C4-2B (cell line): ENCODE data around the gene KLK11.

ENCODE experiments used
- H3K27ac ChIP-seq: fragments of 450-650 bp; 2 replicates; pipeline ENCODE4 v1.5.1; 2017
- CTCF ChIP-seq: fragments of 450-650 bp; conservative IDR thresholded peaks from 2 replicates; pipeline ENCODE4 v1.5.1; 2017; ENCODE audit warnings: mild to moderate bottlenecking
- ZFX ChIP-seq: fragments of 450-650 bp; IDR thresholded peaks from 2 replicates; pipeline ENCODE4 v1.6.1; 2017

KLK11 gene

GRCh38 chr19:51005248-51005647 lies 21.2 kb downstream of the KLK11 start:
- H3K27ac ChIP-seq, result no peak overlapping the region
- TF ChIP-seq CTCF (no peak), ZFX (no peak)

GRCh38 chr19:51003316-51003715 lies 23.1 kb downstream of the KLK11 start:
- TF ChIP-seq CTCF, result no peak
- TF ChIP-seq ZFX, result no peak

GRCh38 chr19:51002542-51003311 lies 23.7 kb downstream of the KLK11 start:
- no peak for TF ChIP-seq ZFX
- no peak for TF ChIP-seq CTCF
- no peak overlapping the region for H3K27ac ChIP-seq

More at GRCh38 chr19:51003316-51003715, 23.1 kb downstream of the KLK11 start:
- H3K27ac ChIP-seq, result no peak overlapping the region

DNA sequence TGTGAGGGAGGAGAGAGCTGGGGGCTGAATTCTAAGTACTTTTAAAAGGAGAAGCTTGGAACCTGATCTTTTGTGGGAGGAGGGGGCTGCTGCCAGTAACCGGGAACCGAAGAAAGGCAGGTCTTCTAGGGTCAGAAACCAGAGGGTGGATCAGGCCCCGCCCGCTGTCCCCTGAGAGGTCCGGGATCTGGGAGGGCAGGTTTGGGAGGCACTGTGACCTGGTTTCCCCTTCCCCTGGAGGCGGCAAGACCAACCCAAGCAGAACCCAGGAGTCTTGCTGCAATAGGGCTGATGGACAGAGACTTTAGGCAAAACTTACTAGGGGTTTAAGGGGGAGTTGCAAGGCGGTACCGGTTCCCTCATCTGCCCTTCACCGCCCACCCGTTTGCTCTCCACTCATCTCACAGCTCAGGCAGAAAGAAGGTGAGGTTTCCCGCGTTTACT lies 24.3 kb downstream of the KLK11 start:
- H3K27ac ChIP-seq, result no peak overlapping the region
- no peak for TF ChIP-seq CTCF

GRCh38 chr19:51001515-51001914 lies 24.9 kb downstream of the KLK11 start, which contains the start of gene KLK8:
Gene KLK8, minus strand, starts transcription at chr19:51001604. Its CDS starts 437 bp downstream, at chr19:51001167.
- TF ChIP-seq CTCF (no peak), ZFX (no peak)
- H3K27ac ChIP-seq, result no peak within 1 kb of the TSS

DNA sequence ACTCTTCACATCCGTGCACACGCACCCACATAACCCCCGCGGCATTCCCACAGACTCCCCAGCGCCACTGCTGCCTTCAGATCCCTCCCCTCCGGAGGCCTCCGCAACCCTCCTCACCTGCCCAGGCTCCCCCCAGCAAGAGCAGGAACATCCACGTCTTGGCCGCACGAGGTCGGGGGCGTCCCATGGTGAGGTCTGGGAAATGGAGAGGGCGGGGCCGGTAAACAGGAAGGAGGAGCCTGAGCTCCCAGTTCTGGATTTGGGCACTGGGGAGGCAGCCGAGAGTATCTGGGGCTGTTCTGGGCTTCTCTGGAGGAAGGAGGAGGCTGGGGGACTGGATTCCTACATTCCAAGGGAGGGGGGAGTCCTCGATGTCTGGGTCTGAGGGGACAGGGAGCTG lies 25.4 kb downstream of the KLK11 start:
- TF ChIP-seq ZFX (no peak), CTCF (no peak)
- no peak overlapping the region for H3K27ac ChIP-seq

DNA sequence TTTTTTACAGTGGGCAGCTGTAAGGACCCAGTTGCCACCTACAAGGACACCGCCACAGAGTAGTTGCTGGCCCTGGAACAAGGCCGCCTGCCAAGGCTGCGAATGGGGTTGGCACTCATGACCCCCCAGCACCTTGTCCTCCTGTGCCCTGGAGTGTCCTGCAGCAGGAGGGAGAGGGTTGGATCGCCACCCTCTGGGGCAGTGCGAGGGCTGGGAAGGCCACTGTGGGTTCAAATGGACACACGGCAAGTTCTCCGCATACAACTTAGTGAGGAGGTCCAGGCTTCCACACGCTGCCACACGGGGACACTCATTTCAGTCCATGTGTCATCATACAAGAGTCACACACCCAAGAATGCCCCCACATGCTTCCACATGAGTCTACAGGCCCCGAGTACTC lies 26.0 kb downstream of the KLK11 start:
- no peak overlapping the region for H3K27ac ChIP-seq
- TF ChIP-seq ZFX (no peak), CTCF (no peak)
